Measurements from ENCODE around the gene RALA.

The RALA gene

GRCh38 chr7:39672176-39672575, 48.8 kb downstream of the RALA start:
- no peak overlapping the region for H3K27ac ChIP-seq (ENCODE audit: low read depth, low read length)
- no peaks in the 10 kb centered on the region for H4K20me1 ChIP-seq (ENCODE audit: low read depth, low read length)
- no peaks in the 10 kb centered on the region for H3F3A ChIP-seq (ENCODE audit: insufficient read depth)
- H3K4me2 ChIP-seq (ENCODE audit: low read depth, low read length, poor library complexity, severe bottlenecking), result no peak overlapping the region
- H2AFZ ChIP-seq (ENCODE audit: low read depth, low read length, severe bottlenecking), result no peak overlapping the region
- no peaks in the 10 kb centered on the region for H3K27me3 ChIP-seq (ENCODE audit: low read length)
- TF ChIP-seq CTCF (IDR thresholded peaks at IDR 0.05; ENCODE audit: insufficient read depth, low read length, poor library complexity, severe bottlenecking), result no peak
- TF ChIP-seq EZH2phosphoT487 (conservative IDR thresholded peaks at IDR 0.05; ENCODE audit: low read length), result no peak
- H3K79me2 ChIP-seq (ENCODE audit: insufficient read depth, low read length), result peaks cover 41% of the 10 kb centered on the region
- 0 out of 2 replicates have a peak, but pooled peaks cover 3% of the 10 kb centered on the region for H3K36me3 ChIP-seq (ENCODE audit: low read length)
- H3K9me2 ChIP-seq (replicated peaks; ENCODE audit: insufficient read depth, low read length), result no peaks in the 10 kb centered on the region
- H3K9me3 ChIP-seq (ENCODE audit: insufficient read depth, low read length), result no peaks in the 10 kb centered on the region
- no peak overlapping the region for H3K4me3 ChIP-seq (ENCODE audit: insufficient read depth, low read length, poor library complexity, severe bottlenecking)
- H3K9ac ChIP-seq (ENCODE audit: low read length), result no peak overlapping the region

- no peaks in the 10 kb centered on the region for H3K9me2 ChIP-seq (replicated peaks; ENCODE audit: insufficient read depth, low read length)
- no peak overlapping the region for H3K4me2 ChIP-seq (ENCODE audit: low read depth, low read length, poor library complexity, severe bottlenecking)
- no peak overlapping the region for H3K9ac ChIP-seq (ENCODE audit: low read length)
- no peaks in the 10 kb centered on the region for H3K9me3 ChIP-seq (ENCODE audit: insufficient read depth, low read length)
- H4K20me1 ChIP-seq (ENCODE audit: low read depth, low read length), result no peaks in the 10 kb centered on the region
- no peaks in the 10 kb centered on the region for H3K27me3 ChIP-seq (ENCODE audit: low read length)
- no peaks in the 10 kb centered on the region for H3F3A ChIP-seq (ENCODE audit: insufficient read depth)
- H3K79me2 ChIP-seq (ENCODE audit: insufficient read depth, low read length), result peaks cover 48% of the 10 kb centered on the region
- TF ChIP-seq EZH2phosphoT487 (conservative IDR thresholded peaks at IDR 0.05; ENCODE audit: low read length) (no peak), CTCF (IDR thresholded peaks at IDR 0.05; ENCODE audit: insufficient read depth, low read length, poor library complexity, severe bottlenecking) (no peak)
- no peak overlapping the region for H2AFZ ChIP-seq (ENCODE audit: low read depth, low read length, severe bottlenecking)
- H3K4me3 ChIP-seq (ENCODE audit: insufficient read depth, low read length, poor library complexity, severe bottlenecking), result no peak overlapping the region
- H3K27ac ChIP-seq (ENCODE audit: low read depth, low read length), result no peak overlapping the region
- 0 out of 2 replicates have a peak, but pooled peaks cover 3% of the 10 kb centered on the region for H3K36me3 ChIP-seq (ENCODE audit: low read length)
Measured at GRCh38 chr7:39673868-39674267, 50.5 kb downstream of the RALA start.

- Histone ChIP-seq H3K4me2 (ENCODE audit: low read depth, low read length, poor library complexity, severe bottlenecking) (no peak overlapping the region), H2AFZ (ENCODE audit: low read depth, low read length, severe bottlenecking) (no peak overlapping the region), H3F3A (ENCODE audit: insufficient read depth) (no peaks in the 10 kb centered on the region), H3K9me2 (replicated peaks; ENCODE audit: insufficient read depth, low read length) (no peaks in the 10 kb centered on the region), H3K27ac (ENCODE audit: low read depth, low read length) (no peak overlapping the region), H3K4me3 (ENCODE audit: insufficient read depth, low read length, poor library complexity, severe bottlenecking) (no peak overlapping the region), H3K9ac (ENCODE audit: low read length) (no peak overlapping the region), H4K20me1 (ENCODE audit: low read depth, low read length) (no peaks in the 10 kb centered on the region), H3K79me2 (ENCODE audit: insufficient read depth, low read length) (peaks cover 53% of the 10 kb centered on the region), H3K36me3 (ENCODE audit: low read length) (0 out of 2 replicates have a peak, but pooled peaks cover 3% of the 10 kb centered on the region), H3K27me3 (ENCODE audit: low read length) (no peaks in the 10 kb centered on the region), H3K9me3 (ENCODE audit: insufficient read depth, low read length) (no peaks in the 10 kb centered on the region)
- no peak for TF ChIP-seq CTCF (IDR thresholded peaks at IDR 0.05; ENCODE audit: insufficient read depth, low read length, poor library complexity, severe bottlenecking)
- TF ChIP-seq EZH2phosphoT487 (conservative IDR thresholded peaks at IDR 0.05; ENCODE audit: low read length), result no peak
Measured at GRCh38 chr7:39674406-39674805, 51.0 kb downstream of the RALA start.

Data from SU-DHL-6 (cell line).